ENCODE measurements around the gene CCDC167.

The CCDC167 gene
- total RNA-seq, result 5.5 to 15.8 (median 8.8) reads per million in 17 experiments

DNA sequence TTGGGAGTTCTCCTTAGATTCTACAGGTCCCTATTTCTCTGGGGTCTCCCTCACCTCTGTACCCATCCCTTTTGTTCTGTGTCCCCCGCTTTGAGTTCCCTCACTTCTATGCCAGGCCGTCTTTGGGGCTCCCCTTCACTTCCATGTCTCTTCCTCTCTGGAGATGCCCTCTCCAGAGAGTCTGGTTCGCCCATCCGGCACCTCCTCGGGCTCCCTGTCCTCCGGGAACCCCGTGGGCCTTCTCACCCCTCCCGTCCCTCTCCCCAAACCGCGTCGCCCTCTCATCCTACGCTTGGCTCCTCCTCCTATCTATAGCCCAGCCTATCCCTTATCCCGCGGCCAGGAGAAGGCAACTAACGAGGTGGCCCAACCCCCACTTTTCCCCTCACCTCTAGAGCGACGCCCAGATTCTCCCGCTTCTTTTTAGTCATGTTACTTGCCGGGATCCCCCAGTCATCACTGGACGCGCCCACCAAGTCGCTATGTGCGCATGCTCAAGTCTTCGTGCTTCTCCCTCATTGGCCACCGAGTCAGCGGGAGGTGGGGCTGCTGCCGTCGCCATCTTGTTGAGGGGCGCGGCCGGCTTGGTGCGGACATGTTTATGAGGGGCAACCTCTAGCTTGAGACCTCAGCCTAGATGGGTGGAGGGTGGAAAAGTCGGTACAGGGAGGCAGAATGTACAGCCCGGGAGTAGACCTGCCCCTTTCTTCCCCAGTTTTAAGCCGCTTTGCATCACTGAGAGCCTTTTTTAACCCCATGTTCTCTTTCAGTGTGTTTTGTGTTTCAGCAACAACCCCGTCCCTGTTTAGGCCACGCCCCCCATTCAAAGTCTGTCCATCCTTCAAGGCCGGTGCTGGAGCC lies at the start of gene CCDC167:
TSS of gene CCDC167 (minus strand) at position 461 of the 861 bp plus-strand sequence. CDS start at position 431, 30 bp downstream.
- DNase-seq, result peak; percentile 97 to 98 (median 98)

GRCh38 chr6:37549154-37549553 lies 49.5 kb upstream of the CCDC167 start:
- DNase-seq, result no peak

GRCh38 chr6:37548067-37548674 lies 48.5 kb upstream of the CCDC167 start:
- no peak for DNase-seq

- DNase-seq, result peak in 2 of 4 experiments; percentile 12 to 22
These were observed 47.9 kb upstream of the CCDC167 start for GRCh38 chr6:37547564-37548061.

DNA sequence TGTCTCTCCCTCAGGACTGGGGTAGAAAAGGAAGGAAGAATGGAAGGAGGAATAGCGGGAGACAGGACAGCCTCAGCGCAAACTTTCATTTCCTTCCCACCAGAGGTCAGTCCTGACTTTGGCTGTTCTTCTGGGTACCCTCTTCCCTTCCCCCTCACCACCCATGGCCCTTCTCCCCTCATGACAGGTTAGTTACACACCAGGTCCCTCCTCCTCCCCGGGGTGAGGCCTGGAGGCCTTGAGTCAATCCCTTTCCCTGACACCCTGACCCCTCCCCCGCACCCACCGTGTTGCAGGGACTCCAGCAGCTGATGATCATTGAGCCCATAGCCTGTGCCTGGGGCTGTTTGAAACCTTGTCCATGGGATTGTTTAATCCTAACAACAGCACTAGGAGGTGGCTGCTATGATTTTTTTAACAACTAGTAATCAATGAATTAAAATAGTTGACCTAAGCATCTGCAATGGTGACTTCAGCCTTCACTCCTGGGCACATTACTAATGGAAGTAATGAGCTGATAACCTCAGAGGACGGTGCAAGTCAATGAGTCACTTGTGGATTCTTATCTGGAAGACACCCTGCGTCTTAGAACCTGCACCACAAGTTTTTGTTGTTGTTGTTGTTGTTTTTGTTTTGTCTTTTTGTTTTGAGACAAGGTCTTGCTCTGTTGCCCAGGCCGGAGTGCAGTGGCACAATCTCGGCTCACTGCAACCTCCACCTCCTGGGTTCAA lies 46.6 kb upstream of the CCDC167 start:
- no peak for DNase-seq

DNA sequence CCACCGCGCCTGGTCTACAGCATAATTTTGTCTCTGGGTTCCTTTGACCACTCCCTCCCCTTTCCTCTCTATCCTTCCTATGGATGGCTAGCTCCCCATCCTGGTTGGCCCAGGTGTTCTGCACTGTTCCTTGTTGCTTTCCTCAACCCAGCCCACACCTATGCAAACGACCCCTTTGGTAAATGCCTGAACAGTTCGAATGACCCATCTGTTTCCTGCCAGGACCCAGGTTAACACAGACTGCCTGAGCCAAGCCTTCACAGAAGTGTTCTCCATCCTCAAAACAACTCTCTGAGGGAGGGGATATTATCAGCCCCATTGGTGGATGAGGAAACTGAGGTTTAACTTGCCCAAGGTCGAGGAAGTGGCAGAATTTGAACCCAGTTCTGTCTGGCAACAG lies 44.8 kb upstream of the CCDC167 start:
- no peak for DNase-seq

- DNase-seq, result no peak
These were observed 43.7 kb upstream of the CCDC167 start for GRCh38 chr6:37543361-37543760.

GRCh38 chr6:37541346-37541745 lies 41.7 kb upstream of the CCDC167 start:
- DNase-seq, result no peak

GRCh38 chr6:37540390-37540789 lies 40.7 kb upstream of the CCDC167 start:
- no peak for DNase-seq

GRCh38 chr6:37540029-37540352 lies 40.3 kb upstream of the CCDC167 start:
- no peak for DNase-seq

DNA sequence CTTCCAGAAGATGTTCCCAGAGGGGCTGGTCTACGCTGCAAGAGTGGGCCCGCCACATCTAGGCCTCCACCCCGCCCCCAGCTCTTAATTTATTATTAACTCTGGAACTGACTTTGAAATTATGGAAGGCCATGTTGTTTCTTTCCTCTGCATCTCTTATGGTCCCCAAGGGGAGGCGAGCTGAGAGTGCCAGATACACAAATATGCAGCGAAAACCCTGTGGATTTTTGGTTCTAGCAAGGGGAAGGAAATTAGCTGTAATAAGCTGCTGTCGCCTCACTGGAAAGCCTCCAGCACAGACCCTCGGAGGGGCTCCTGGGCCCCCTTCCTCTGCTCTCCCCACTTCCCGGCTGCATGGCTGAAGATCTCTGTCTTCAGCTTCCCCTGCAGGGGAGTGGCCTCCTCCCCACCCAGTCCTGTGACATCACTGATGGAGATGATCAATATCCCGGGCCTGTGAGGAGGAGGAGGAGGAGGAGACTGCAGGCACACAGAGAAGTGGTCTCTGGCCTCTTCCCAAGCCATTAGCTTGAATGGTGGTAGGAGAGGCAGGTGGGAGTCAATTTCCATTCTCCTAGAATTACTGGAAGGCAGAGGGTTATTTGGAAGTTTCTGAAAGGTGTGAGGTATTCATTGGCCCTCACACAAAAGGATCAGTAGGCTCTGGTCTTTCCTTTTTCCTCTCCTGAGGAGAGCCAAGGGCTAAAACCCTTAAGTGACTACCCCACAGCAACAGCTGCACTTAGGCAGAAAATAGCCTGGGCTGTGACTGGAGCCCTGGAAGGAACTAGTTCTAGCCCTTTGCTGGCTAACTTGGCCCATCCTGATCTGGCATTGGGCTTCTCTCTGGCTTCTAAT lies 39.7 kb upstream of the CCDC167 start:
- DNase-seq, result no peak

DNA sequence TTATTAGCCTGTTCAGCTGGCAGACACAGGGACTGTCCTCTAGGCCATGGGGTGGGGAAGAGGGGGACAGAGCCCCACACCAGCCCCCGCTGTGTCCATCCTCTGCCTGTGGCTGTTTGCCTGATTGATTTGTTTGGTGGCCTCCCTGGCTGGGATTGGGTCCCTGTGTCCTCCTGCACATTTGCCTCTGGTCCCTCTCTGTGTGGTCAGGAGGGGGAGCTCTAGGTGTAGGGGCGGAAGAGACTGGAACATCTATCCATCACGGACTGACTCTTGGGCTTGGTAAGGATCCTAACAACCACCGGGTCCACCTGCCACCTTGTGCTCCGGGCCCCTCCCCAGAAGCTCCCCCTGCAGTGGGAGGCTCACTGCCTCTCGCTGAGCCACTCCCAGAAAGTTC lies 38.4 kb upstream of the CCDC167 start:
- DNase-seq, result peak in 2 of 4 experiments; percentile 25 to 29

DNA sequence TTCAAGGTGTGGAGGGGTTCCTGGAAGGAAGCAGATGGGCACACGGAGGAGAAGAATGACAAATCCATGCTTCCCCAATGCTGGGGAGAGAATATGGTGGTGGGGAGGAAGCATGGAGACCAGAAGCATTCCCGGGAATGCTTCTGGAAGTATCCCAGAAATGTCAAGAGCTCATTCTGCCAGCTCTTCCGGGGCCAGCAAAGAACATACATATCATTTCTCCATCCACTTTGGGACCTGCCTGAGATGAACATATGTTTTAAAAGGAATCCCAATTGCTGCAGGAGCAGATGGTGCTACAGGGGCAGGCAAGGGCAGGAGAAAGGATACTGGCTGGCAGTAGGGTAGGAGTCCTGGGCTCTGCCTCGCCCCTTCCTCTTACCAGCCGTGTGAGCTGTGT lies 37.9 kb upstream of the CCDC167 start:
- DNase-seq, result no peak

DNA sequence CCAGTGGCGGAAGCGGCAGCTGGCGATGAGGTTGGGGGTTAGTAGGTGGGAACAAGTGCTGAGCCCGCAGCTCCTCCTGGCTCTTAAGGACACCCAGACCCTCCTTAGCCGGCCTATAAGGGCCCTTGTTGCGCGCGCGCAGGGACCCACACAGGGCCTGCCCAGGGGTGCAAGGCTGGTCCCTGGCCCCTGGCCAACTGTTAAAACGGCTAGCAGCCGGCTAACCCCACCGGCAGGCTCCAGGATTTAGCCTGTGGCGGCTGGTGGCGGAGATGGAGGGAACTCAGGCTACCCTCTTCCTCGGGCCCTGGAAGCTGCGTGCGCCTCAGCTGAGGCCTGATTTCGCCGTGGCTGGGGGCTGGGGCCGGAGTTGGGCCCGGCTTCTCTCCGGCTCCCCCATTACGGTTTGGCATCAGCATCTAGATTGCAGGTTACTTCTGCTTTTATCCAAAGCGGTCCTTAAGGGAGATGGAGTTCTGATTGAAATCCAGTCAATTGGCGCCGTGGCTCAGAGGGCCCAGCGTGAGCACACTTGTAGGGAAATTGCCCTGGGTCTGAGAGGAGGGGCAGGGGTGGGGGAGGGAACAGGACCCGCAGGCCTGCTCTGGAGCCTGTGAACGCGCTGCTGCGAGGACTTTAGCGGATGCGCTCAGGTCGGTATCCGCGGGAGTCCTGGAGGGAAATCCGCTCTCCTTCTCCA lies 36.9 kb upstream of the CCDC167 start:
- no peak for DNase-seq

- DNase-seq, result no peak
These were observed 36.2 kb upstream of the CCDC167 start for GRCh38 chr6:37535759-37536490.

DNA sequence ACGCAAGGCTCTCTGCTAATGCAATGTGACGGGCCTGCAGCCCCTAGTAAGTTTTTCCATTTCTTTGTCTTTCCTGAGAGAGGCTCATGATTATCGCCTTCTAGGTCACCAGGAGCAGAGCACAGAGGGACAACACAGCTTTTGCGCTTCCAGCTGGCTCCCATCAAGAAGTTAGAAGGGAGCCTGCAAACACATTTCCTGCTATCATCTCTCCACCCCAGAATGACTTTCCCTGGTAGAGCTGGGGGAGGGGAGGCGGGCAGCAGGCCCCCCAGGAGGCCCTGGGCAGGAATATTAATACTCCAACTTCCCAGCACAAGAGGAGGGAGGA lies 35.7 kb upstream of the CCDC167 start:
- no peak for DNase-seq

GRCh38 chr6:37534893-37535292 lies 35.2 kb upstream of the CCDC167 start:
- DNase-seq, result no peak

GRCh38 chr6:37532122-37532521 lies 32.4 kb upstream of the CCDC167 start:
- DNase-seq, result no peak

DNA sequence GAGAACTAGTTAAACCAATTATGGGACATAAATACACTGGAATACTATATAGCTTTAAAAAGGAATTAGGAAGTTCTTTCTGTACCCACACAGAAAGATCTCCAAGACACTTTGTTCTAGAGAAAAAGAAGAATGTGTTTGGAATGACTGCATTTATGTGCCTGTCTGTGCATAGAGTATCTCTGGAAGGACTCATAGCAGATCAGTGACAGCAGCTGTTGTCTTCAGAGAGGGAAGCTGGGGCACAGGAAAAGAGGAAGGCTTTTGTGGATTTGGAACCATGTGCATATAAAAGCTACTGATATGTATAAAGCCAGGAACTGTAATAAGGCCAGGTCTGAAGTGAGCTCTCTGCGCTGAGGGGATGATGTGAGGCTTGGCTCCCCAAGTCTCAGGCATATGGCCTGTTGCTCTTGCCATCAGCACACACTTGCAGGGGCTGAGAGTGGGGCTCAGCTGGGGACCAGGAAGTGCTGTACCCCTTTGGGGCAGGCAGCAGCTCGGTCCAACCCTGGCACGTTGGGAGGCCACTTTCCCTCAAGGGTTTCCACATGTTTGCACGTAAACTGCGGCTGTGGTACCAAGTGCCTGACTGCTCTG lies 31.8 kb upstream of the CCDC167 start:
- peak in 2 of 4 experiments; percentile 10 to 24 for DNase-seq

DNA sequence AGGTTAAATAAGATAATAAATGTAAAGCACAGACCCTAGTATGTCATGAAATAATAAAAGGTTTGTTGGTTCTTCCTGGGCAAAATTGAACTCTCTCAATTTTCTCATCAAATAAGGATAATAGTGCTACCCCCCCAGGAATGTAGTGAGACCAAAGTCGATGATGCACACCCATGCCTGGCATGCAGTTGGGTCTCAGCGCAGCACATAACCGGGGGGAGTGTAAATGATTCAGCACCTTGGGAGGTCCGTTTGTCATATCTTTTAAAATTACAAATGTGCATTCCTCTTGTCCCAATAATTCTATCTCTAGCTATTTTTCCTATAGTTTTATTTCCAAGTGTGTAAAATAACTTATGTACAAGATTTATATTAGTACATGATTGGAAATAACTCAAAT lies 31.3 kb upstream of the CCDC167 start:
- DNase-seq, result no peak

DNA sequence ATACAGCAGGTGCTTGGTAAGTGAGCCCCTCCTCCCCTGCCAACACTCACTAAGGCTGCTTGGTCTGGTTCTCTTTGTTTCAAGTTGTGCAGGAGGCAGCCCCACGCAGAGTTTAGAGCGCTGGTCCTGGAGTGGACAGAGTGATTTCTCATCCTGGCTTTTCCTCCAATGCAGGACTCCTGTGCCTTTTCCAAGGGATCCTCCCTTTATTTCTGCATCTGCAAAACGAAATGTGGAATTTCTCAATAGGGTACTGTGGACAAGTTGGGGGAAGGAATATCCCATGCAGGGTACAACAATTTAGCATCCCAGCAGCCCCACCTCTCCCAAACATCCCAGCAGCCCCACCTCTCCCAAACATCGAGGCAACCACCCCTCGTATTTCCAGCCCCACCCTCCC lies 30.6 kb upstream of the CCDC167 start:
- no peak for DNase-seq

All from suppressor macrophage (primary cell).